AG09319 (cell line): ENCODE measurements around the gene TSC22D4.
"Not testable (repeated sequence)": the region's sequence is repeated elsewhere in the genome, so short reads cannot be mapped to it uniquely, and the experiment has no call there.

Experiments
- DNase-seq: peaks from one replicate; pipeline ENCODE4 v3.0.0-alpha.2; 2010; ENCODE audit warnings: low read depth; ENCODE audit errors: extremely low read depth
- TF ChIP-seq, protein P1 (sequence below): IDR thresholded peaks from 2 replicates; pipeline ENCODE4 v1.5.1; 2011; ENCODE audit warnings: low read depth, mild to moderate bottlenecking, inconsistent platforms, low read length, moderate library complexity

TSC22D4 gene

DNA sequence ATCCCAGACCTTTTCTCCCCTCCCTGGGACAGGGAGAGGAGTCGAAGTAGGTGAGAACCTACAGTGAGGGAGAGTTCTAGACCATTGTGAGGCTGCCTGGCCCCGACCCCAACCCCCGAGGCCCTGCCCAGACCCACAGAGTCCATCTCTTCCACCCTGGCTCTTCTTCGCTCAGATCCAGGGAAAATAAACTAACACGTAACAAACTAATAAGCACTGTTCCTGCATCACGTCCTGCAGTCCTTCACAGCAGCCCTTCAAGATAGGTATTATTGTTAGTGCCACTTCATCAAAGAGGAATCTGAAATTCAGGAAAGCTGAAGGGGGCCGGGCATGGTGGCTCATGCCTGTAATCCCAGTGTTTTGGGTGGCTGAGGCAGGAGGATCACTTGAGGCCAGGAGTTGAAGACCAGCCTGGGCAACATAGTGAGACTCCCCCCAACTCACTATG is 14.8 kb downstream of the TSC22D4 start, which contains the start of gene SPACDR:
TSS of gene SPACDR (minus strand) at position 51 of the 451 bp plus-strand sequence. CDS start 235 bp downstream, outside the sequence.
- TF ChIP-seq, protein P1, sequence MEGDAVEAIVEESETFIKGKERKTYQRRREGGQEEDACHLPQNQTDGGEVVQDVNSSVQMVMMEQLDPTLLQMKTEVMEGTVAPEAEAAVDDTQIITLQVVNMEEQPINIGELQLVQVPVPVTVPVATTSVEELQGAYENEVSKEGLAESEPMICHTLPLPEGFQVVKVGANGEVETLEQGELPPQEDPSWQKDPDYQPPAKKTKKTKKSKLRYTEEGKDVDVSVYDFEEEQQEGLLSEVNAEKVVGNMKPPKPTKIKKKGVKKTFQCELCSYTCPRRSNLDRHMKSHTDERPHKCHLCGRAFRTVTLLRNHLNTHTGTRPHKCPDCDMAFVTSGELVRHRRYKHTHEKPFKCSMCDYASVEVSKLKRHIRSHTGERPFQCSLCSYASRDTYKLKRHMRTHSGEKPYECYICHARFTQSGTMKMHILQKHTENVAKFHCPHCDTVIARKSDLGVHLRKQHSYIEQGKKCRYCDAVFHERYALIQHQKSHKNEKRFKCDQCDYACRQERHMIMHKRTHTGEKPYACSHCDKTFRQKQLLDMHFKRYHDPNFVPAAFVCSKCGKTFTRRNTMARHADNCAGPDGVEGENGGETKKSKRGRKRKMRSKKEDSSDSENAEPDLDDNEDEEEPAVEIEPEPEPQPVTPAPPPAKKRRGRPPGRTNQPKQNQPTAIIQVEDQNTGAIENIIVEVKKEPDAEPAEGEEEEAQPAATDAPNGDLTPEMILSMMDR: no peak
- DNase-seq: no peak

DNA sequence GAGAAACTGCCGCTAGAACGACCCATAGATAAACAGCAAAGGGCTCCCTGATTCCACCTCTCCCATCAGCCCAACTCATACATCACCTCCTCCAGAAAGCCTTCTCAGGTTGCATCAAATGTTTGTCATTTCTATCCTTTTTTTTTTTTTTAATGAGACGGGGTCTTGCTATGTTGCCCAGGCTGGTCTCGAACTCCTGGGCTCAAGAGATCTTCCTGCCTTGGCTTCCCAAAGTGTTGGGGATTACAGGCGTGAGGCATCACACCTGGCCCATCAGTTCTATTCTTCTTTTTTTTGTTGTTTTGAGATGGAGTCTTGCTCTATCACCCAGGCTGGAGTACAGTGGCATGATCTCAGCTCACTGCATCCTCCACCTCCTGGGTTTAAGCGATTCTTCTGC is 22.0 kb downstream of the TSC22D4 start:
- DNase-seq: no peak
- TF ChIP-seq, protein P1: no peak

DNA sequence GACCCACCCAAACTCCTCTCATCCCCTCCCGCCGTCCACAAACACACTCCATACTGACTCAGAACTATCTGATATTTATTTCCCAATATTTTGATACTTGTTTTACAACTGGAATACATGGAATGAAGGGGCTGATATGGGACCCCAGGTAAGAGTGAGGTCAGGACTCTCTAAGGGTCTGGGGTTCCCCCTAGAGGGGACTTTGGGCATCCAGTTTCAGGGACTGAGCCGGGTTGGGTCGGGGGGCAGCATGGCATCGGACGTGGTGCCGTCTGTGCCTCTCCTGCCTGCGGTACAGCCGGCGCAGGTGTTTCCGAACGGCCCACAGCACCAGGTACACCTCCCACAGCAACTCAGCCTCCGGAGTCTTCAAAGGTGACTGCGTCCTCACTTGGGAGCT is 22.5 kb downstream of the TSC22D4 start:
- DNase-seq: no peak
- TF ChIP-seq, protein P1: no peak

DNA sequence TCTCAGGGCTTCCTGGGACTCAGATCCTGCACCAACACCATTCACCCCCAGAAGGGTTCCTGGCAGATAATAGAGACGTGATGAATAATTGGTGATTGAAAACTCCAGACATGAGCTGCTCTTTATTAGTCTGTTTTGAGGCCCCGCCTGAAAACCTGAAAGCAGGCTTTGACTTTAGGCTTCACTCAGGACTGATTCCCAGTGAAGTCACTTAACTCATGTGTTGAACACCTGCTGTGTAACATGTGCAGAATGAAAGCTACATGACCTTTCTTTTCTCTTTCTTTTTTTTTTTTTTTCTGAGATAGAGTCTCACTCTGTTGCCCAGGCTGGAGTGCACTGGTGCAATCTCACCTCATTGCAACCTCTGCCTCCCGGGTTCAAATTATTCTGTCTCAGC is 23.8 kb downstream of the TSC22D4 start:
- DNase-seq: no peak
- TF ChIP-seq, protein P1: no peak

DNA sequence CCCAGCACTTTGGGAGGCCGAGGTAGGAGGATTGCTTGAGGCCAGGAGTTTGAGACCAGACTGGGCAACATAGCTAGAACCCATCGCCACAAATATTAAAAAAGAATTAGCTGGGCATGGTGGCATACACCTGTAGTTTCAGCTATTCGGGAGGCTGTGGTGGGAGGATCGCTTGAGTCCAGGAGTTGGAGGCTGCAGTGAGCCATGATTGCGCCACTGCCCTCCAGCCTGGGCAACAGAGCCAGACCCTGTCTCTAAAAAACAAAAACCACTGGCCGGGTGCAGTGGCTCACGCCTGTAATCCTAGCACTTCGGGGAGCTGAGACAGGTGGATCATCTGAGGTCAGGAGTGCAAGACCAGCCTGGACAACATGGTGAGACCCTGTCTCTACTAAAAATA is 25.2 kb downstream of the TSC22D4 start:
- DNase-seq: not testable (repeated sequence)

DNA sequence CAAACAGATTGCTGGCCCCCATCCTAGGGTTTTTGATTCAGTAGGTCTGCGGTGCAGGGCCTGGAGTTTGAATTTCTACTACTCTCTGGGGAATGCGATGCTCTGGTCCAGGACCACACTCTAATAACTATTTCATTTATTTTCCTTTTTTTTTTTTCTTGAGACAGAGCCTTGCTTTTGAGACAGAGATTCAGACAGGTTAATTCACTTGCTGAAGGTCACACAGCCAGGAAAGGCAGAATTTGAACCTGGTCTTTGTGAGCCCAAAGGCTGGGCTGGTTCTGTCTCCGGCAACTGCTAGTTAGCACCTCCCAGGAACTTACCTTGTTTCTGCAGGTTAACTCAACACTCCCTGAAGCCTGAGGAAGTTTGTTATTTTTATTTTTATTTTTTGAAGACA is 26.5 kb downstream of the TSC22D4 start:
- DNase-seq: no peak
- TF ChIP-seq, protein P1: no peak

DNA sequence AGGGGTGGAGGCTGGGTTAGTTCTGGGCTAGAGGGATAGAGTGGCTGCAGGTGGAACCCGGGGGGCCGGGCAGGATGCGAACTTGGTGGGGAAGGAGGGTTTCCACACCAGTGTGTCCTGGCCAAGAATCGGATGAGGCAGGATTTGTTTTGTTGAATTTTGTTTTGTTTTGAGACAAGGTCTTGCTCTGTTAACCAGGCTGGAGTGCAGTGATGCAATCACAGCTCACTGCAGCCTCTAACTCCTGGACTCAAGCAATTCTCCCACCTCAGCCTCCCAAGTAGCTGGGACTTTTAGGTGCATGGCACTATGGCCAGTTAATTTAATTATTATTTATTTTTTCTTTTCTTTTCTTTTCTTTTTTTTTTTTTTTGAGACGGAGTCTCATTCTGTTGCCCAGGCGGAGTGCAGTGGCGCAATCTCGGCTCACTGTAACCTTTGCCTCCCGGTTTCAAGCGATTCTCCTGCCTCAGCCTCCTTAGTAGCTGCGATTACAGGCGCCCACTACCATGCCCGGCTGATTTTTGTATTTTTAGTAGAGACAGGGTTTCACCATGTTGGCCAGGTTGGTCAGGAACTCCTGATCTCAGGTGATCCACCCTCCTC is 29.7 kb downstream of the TSC22D4 start:
- DNase-seq: no peak
- TF ChIP-seq, protein P1: no peak

DNA sequence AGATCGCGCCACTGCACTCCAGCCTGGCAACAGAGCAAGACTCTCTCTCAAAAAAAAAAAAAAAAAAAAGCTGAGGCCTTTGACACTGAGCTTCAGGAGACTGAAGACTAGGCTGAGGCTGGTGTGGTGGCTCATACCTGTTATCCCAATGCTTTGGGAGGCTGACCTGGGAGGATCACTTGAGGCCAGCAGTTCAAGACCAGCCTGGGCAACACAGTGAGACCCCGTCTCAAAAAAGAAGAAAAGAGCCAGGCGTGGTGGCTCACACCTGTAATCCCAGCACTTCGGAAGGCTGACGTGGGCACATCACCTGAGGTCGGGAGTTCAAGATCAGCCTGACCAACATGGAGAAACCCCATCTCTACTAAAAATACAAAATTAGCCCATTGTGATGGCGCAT is 31.7 kb downstream of the TSC22D4 start:
- DNase-seq: not testable (repeated sequence)
